ENCODE measurements around the gene UNC119B. TPM values are rescaled to one million over a fixed set of nuclear protein-coding genes. Genes with fewer than 3 reads are reported as not detected.

The UNC119B gene
- total and polyA plus RNA-seq, 2 of the 4 experiments (the other 2 are of a cell fraction): 8.4 to 21.6 TPM

DNA sequence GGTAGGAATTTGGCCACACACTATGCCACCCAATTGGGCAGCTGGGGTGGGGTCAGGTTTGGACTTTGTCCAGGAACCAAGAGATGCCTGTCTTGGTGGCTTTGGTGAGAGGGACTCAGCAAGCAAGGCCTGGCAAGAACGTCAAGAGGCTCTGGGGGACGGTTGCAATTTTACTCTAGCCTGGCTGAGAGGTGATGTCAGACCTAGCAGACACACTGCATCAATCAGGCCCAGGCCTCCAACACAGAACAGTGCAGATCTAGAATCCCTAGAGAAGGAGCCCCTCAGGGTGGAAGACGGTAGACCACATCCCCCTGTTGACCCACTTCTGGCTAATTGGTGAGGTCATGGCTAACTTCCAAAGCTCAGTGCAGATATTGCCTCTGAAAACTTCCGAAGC is 1.6 kb upstream of the UNC119B start:
- no peaks in the 10 kb centered on the region for H3K27me3 ChIP-seq (ENCODE audit: control insufficient read depth, insufficient read depth, low read length)
- POLR2A ChIA-PET (ENCODE audit: unreplicated experiment): no interaction called here
- H3K23ac ChIP-seq (ENCODE audit: low read depth, low read length): no peak overlapping the region
- WGBS, 2 experiments (ENCODE audit: extremely low coverage in 2 of 2, insufficient read length in 1 of 2): 40% methylated on average over 1 of the region's 4 CpGs; no CpG with 5 or more reads in 1 of the 2 experiments
- no peak overlapping the region for H2AFZ ChIP-seq (replicated peaks; ENCODE audit: low read length, poor library complexity)
- H4K91ac ChIP-seq (ENCODE audit: insufficient read depth, low read depth, low read length): no peak overlapping the region
- CTCF ChIA-PET: no interaction called here
- H3K36me3 ChIP-seq (ENCODE audit: control insufficient read depth, insufficient read depth, low read length): peaks cover 5% of the 10 kb centered on the region
- H2BK120ac ChIP-seq (ENCODE audit: low read depth, low read length): no peak overlapping the region
- H4K8ac ChIP-seq (ENCODE audit: low read depth in 2 of 2, low read length in 2 of 2): no peak overlapping the region
- H3K9me1 ChIP-seq (ENCODE audit: insufficient read depth, low read length): peaks cover 8% of the 10 kb centered on the region
- H2BK5ac ChIP-seq (ENCODE audit: low read depth, low read length, poor library complexity, severe bottlenecking): no peak overlapping the region
- H4K5ac ChIP-seq (ENCODE audit: low read depth, low read length): no peak overlapping the region
- no peak overlapping the region for H3K4ac ChIP-seq (ENCODE audit: low read depth, low read length)
- BruUV-seq (replicated peaks): no TSS peak
- H4K20me1 ChIP-seq (ENCODE audit: insufficient read depth, low read length): 0 out of 2 replicates have a peak, but pooled peaks cover 5% of the 10 kb centered on the region
- no peak overlapping the region for H3K4me2 ChIP-seq (ENCODE audit: low read depth, low read length)
- no peak overlapping the region for H2AK9ac ChIP-seq (replicated peaks; ENCODE audit: low read depth, low read length, poor library complexity)
- H3K56ac ChIP-seq (ENCODE audit: extremely low read depth, insufficient read depth, low read length): no peak overlapping the region
- intact Hi-C loops (cut with micrococcal nuclease) (no loop called here), in situ Hi-C loops (cut with MboI; ENCODE audit: low sequenced_read_pairs) (no loop called here), dilution Hi-C loops (cut with HindIII; ENCODE audit: low sequenced_read_pairs, unreplicated experiment) (no loop called here)
- peaks cover 3% of the 10 kb centered on the region for H3K4me1 ChIP-seq (ENCODE audit: control insufficient read depth, insufficient read depth, low read length)
- no peak overlapping the region for H3K18ac ChIP-seq (ENCODE audit: low read depth, low read length)
- no peak for DNase-seq
- no peak for TF ChIP-seq CHD1 (IDR thresholded peaks at IDR 0.05; ENCODE audit: low read depth, low read length)
- TF ChIP-seq MAZ (IDR thresholded peaks at IDR 0.05; ENCODE audit: borderline replicate concordance, low read depth, low read length): no peak
- TF ChIP-seq MAFK (IDR thresholded peaks at IDR 0.05; ENCODE audit: low read depth, low read length): no peak
- no peak for TF ChIP-seq RFX5 (IDR thresholded peaks at IDR 0.05; ENCODE audit: low read depth, low read length)
- no peak for TF ChIP-seq NFE2L2 (IDR thresholded peaks at IDR 0.05; ENCODE audit: low read depth, low read length)
- TF ChIP-seq USF2 (IDR thresholded peaks at IDR 0.05; ENCODE audit: low read depth, low read length): no peak
- no peak for TF ChIP-seq CTCF (conservative IDR thresholded peaks at IDR 0.05; ENCODE audit: low read depth, low read length)
- no peak for TF ChIP-seq RAD21 (IDR thresholded peaks at IDR 0.05; ENCODE audit: low read length)
- no peak for TF ChIP-seq MXI1 (IDR thresholded peaks at IDR 0.05; ENCODE audit: borderline replicate concordance, low read depth, low read length)
- TF ChIP-seq RCOR1 (IDR thresholded peaks at IDR 0.05; ENCODE audit: insufficient replicate concordance, low read length): no peak
- no peak for TF ChIP-seq BHLHE40 (IDR thresholded peaks at IDR 0.05; ENCODE audit: low read depth, low read length)
- H3K14ac ChIP-seq (replicated peaks; ENCODE audit: low read depth, low read length): no peak overlapping the region
- no peaks in the 10 kb centered on the region for H3K9me3 ChIP-seq (ENCODE audit: control insufficient read depth, insufficient read depth, low read length)
- no peak for ATAC-seq (ENCODE audit: low read depth)
- H3K9ac ChIP-seq (ENCODE audit: low read depth, low read length): no peak overlapping the region
- no peak overlapping the region for H2BK20ac ChIP-seq (ENCODE audit: low read depth, low read length)
- H2AK5ac ChIP-seq (ENCODE audit: low read depth, low read length): no peak overlapping the region
- no peak overlapping the region for H2BK15ac ChIP-seq (ENCODE audit: low read depth, low read length)
- no peak overlapping the region for H3K27ac ChIP-seq (ENCODE audit: insufficient read depth, low read length)
- no peak overlapping the region for H3K4me3 ChIP-seq (ENCODE audit: insufficient read depth, low read depth, low read length)
- H3K79me1 ChIP-seq (ENCODE audit: low read depth in 1 of 2, low read length in 2 of 2): peaks cover 16 to 30% of the 10 kb centered on the region in 2 experiments; a peak in 3 of 4 replicates

All from IMR-90 (cell line).